SK-N-SH treated with all-trans-retinoic acid at 6 μM for 48 hours (cell line): ENCODE measurements around the gene GGTLC1.

Experiments used
- CSRNP3 ChIP-seq: fragments of 250-450 bp; sonication (Bioruptor Pico); IDR thresholded peaks from 2 replicates; pipeline ENCODE4 v1.5.1; 2021; ENCODE audit warnings: mild to moderate bottlenecking, moderate library complexity
- GLIS3 ChIP-seq: fragments of 250-450 bp; sonication (Bioruptor Pico); IDR thresholded peaks from 2 replicates; pipeline ENCODE4 v1.5.0; 2020; ENCODE audit warnings: mild to moderate bottlenecking, moderate library complexity
- ISL1 ChIP-seq: fragments of 250-450 bp; sonication (Bioruptor Pico); IDR thresholded peaks from 2 replicates; pipeline ENCODE4 v2.1.2; 2022; ENCODE audit warnings: mild to moderate bottlenecking, moderate library complexity
- OSR1 ChIP-seq: fragments of 250-450 bp; sonication (Bioruptor Pico); IDR thresholded peaks from 2 replicates; pipeline ENCODE4 v1.8.0; 2022; ENCODE audit warnings: moderate library complexity, mild to moderate bottlenecking, inconsistent platforms
- PATZ1 ChIP-seq: fragments of 250-450 bp; sonication (Bioruptor Pico); IDR thresholded peaks from 2 replicates; pipeline ENCODE4 v1.8.0; 2020; ENCODE audit warnings: mild to moderate bottlenecking, moderate library complexity, borderline replicate concordance
- PPARA ChIP-seq: fragments of 250-450 bp; sonication (Bioruptor Pico); IDR thresholded peaks from 2 replicates; pipeline ENCODE4 v1.5.0; 2020; ENCODE audit warnings: mild to moderate bottlenecking, borderline replicate concordance
- SNAI2 ChIP-seq: fragments of 250-450 bp; sonication (Bioruptor Pico); IDR thresholded peaks from 2 replicates; pipeline ENCODE4 v1.5.0; 2020; ENCODE audit warnings: mild to moderate bottlenecking, moderate library complexity
- TCF4 ChIP-seq: fragments of 250-450 bp; sonication (Bioruptor Pico); IDR thresholded peaks from 2 replicates; pipeline ENCODE4 v1.8.0; 2021; ENCODE audit warnings: mild to moderate bottlenecking, moderate library complexity, borderline replicate concordance
- ZNF565 ChIP-seq: fragments of 450-650 bp; formaldehyde crosslinking; conservative IDR thresholded peaks from 2 replicates; pipeline ENCODE4 v1.5.0; 2020; ENCODE audit warnings: low read depth, mild to moderate bottlenecking, moderate library complexity
- TF ChIP-seq, protein P1 (sequence below): fragments of 250-450 bp; sonication (Bioruptor Pico); IDR thresholded peaks from 2 replicates; pipeline ENCODE4 v1.5.1; 2020; ENCODE audit warnings: low read depth, mild to moderate bottlenecking, moderate library complexity

- TF ChIP-seq SNAI2 (CRISPR knock-in tag) (no peak), PATZ1 (CRISPR knock-in tag) (no peak), ZNF565 (CRISPR knock-in tag) (no peak), PPARA (CRISPR knock-in tag) (no peak), OSR1 (CRISPR knock-in tag) (no peak), GLIS3 (no peak), ISL1 (CRISPR knock-in tag) (no peak), TCF4 (CRISPR knock-in tag) (no peak), CSRNP3 (CRISPR knock-in tag) (no peak)
- TF ChIP-seq, protein P1, sequence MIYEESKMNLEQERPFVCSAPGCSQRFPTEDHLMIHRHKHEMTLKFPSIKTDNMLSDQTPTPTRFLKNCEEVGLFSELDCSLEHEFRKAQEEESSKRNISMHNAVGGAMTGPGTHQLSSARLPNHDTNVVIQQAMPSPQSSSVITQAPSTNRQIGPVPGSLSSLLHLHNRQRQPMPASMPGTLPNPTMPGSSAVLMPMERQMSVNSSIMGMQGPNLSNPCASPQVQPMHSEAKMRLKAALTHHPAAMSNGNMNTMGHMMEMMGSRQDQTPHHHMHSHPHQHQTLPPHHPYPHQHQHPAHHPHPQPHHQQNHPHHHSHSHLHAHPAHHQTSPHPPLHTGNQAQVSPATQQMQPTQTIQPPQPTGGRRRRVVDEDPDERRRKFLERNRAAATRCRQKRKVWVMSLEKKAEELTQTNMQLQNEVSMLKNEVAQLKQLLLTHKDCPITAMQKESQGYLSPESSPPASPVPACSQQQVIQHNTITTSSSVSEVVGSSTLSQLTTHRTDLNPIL (CRISPR knock-in tag), result no peak
These were observed 14.3 kb upstream of the GGTLC1 start for GRCh38 chr20:24002896-24003295.
